ENCODE measurements around the gene KRT6B.

The KRT6B gene

DNA sequence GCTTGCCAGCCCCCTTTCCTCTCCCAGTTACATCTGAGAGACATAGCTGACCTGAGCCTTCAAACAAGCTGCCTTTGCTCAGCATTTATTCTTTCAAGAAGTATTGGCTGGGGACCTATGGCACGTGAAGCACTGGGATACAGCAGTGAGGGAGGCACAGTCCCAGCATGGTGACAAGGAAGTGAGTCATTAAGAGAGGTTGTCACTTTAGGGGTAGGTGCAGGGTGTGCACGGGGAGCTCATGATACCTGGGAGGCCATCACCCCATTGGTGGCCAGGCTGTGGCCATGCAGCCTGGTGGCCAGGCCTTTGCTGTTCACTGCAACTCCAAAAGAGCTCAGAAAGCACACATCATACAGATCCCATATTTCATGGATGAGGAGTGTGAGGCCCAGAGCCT lies 12.1 kb downstream of the KRT6B start:
- no peak overlapping the region for H3K27ac ChIP-seq (ENCODE audit: low read length)
- H3K9ac ChIP-seq (ENCODE audit: low read length) = no peak overlapping the region
- TF ChIP-seq EZH2phosphoT487 (IDR thresholded peaks at IDR 0.05; ENCODE audit: low read length) (no peak), EZH2 (optimal IDR thresholded peaks at IDR 0.05; ENCODE audit: low read depth, low read length) (no peak)
- TF ChIP-seq, protein P1, sequence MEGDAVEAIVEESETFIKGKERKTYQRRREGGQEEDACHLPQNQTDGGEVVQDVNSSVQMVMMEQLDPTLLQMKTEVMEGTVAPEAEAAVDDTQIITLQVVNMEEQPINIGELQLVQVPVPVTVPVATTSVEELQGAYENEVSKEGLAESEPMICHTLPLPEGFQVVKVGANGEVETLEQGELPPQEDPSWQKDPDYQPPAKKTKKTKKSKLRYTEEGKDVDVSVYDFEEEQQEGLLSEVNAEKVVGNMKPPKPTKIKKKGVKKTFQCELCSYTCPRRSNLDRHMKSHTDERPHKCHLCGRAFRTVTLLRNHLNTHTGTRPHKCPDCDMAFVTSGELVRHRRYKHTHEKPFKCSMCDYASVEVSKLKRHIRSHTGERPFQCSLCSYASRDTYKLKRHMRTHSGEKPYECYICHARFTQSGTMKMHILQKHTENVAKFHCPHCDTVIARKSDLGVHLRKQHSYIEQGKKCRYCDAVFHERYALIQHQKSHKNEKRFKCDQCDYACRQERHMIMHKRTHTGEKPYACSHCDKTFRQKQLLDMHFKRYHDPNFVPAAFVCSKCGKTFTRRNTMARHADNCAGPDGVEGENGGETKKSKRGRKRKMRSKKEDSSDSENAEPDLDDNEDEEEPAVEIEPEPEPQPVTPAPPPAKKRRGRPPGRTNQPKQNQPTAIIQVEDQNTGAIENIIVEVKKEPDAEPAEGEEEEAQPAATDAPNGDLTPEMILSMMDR (IDR thresholded peaks at IDR 0.05; ENCODE audit: low read length) = no peak

DNA sequence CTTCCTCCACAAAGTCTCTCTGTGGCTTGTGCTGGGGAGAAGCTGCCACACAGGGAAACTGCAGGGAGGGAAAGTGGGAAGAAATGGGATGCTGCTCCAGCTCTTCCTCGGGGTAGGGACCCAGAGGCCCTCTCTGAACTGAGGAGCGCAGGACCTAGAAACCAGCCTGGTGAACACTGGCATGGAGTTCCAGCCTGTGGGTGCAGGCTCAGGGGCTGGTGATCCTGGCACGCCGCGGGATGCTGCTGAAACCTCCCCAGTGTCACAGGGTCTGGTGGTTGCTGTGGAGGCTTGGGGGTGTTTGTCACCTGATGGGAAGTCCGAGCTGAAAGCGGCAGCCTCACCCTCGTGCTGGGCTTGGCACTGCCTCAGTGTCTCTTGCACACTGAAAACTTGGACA lies 12.5 kb downstream of the KRT6B start:
- Histone ChIP-seq H3K9me2 (replicated peaks; ENCODE audit: insufficient read depth, low read length) (no peaks in the 10 kb centered on the region), H3K4me1 (ENCODE audit: low read length) (no peaks in the 10 kb centered on the region), H3K9me3 (replicated peaks; ENCODE audit: insufficient read depth, low read length) (no peaks in the 10 kb centered on the region), H3F3A (ENCODE audit: insufficient read depth, low read length) (no peaks in the 10 kb centered on the region), H3K4me2 (ENCODE audit: low read depth, low read length) (no peak overlapping the region), H3K27ac (ENCODE audit: low read length) (no peak overlapping the region), H3K9ac (ENCODE audit: low read length) (no peak overlapping the region), H3K4me3 (ENCODE audit: low read length) (no peak overlapping the region), H3K27me3 (replicated peaks; ENCODE audit: insufficient read depth, low read length) (peaks cover 52% of the 10 kb centered on the region), H3K36me3 (replicated peaks; ENCODE audit: insufficient read depth, low read length) (no peaks in the 10 kb centered on the region), H2AFZ (ENCODE audit: low read length) (no peak overlapping the region), H3K79me2 (ENCODE audit: low read length) (no peaks in the 10 kb centered on the region), H4K20me1 (ENCODE audit: insufficient read depth, low read length) (no peaks in the 10 kb centered on the region)
- DNase-seq = no peak
- no peak for TF ChIP-seq EZH2 (optimal IDR thresholded peaks at IDR 0.05; ENCODE audit: low read depth, low read length)
- no peak for TF ChIP-seq EZH2phosphoT487 (IDR thresholded peaks at IDR 0.05; ENCODE audit: low read length)
- TF ChIP-seq, protein P1 (IDR thresholded peaks at IDR 0.05; ENCODE audit: low read length) = no peak

More for the DNA sequence above, 12.1 kb downstream of the KRT6B start:
- no peaks in the 10 kb centered on the region for H3K36me3 ChIP-seq (replicated peaks; ENCODE audit: insufficient read depth, low read length)
- no peak for DNase-seq
- no peak overlapping the region for H3K4me2 ChIP-seq (ENCODE audit: low read depth, low read length)
- no peaks in the 10 kb centered on the region for H3K4me1 ChIP-seq (ENCODE audit: low read length)
- no peak overlapping the region for H2AFZ ChIP-seq (ENCODE audit: low read length)
- H3K9me2 ChIP-seq (replicated peaks; ENCODE audit: insufficient read depth, low read length) = no peaks in the 10 kb centered on the region
- no peaks in the 10 kb centered on the region for H3F3A ChIP-seq (ENCODE audit: insufficient read depth, low read length)
- peaks cover 48% of the 10 kb centered on the region for H3K27me3 ChIP-seq (replicated peaks; ENCODE audit: insufficient read depth, low read length)
- H4K20me1 ChIP-seq (ENCODE audit: insufficient read depth, low read length) = no peaks in the 10 kb centered on the region
- no peak overlapping the region for H3K4me3 ChIP-seq (ENCODE audit: low read length)
- H3K9me3 ChIP-seq (replicated peaks; ENCODE audit: insufficient read depth, low read length) = no peaks in the 10 kb centered on the region
- H3K79me2 ChIP-seq (ENCODE audit: low read length) = no peaks in the 10 kb centered on the region

DNA sequence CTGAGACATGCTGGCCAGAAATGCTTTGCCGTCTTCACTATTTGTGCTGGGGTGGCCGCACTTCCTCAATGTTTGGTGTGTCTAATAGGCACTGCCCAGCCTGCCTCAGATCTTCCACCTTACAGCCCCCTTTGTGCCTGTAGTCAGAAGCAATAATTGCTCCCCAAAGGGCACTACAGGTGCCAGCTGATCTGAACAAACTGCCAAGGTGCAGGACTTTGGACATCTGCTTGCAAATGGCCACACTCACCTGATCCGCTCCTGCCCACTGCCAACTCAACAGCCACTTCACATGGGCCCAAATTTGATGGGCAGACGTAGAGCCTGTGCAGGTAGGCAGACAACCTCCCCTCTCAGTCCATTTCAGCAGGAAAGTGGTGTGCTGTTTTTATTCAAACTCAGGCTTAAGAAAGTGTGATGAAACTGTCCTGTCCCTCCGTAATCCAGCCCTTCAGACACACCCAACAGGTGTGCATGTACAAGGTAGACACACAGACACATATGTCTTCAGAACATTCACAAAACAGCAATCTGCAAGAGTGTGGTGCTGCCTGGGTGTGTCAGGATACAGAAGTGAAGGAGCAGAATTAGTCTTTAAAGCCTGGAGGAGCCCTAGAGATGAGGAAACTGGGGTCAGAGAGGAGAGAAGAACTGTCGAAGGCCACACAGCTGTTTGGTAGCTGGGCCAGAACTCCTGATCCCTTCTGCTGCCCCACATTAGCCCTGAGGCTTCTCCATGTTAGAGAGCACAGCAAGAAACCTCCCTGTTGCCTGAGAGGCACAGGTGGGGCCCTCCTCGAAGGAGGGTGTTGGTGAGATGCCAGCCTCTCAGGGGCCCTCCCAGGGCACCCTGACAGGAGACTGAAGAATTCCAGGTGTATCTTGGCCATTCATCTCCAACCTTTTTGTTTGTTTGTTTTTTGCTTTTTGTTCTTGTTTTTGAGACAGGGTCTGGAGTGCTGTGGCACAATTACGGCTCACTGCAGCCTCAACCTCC lies 13.3 kb downstream of the KRT6B start:
- Histone ChIP-seq H3K9me2 (replicated peaks; ENCODE audit: insufficient read depth, low read length) (no peaks in the 10 kb centered on the region), H3K4me3 (ENCODE audit: low read length) (no peak overlapping the region), H3K27ac (ENCODE audit: low read length) (no peak overlapping the region), H3K9me3 (replicated peaks; ENCODE audit: insufficient read depth, low read length) (no peaks in the 10 kb centered on the region), H3F3A (ENCODE audit: insufficient read depth, low read length) (no peaks in the 10 kb centered on the region), H2AFZ (ENCODE audit: low read length) (no peak overlapping the region), H3K9ac (ENCODE audit: low read length) (no peak overlapping the region), H4K20me1 (ENCODE audit: insufficient read depth, low read length) (no peaks in the 10 kb centered on the region), H3K79me2 (ENCODE audit: low read length) (no peaks in the 10 kb centered on the region), H3K4me1 (ENCODE audit: low read length) (no peaks in the 10 kb centered on the region), H3K27me3 (replicated peaks; ENCODE audit: insufficient read depth, low read length) (peaks cover 60% of the 10 kb centered on the region), H3K36me3 (replicated peaks; ENCODE audit: insufficient read depth, low read length) (no peaks in the 10 kb centered on the region), H3K4me2 (ENCODE audit: low read depth, low read length) (no peak overlapping the region)
- no peak for DNase-seq
- TF ChIP-seq EZH2 (optimal IDR thresholded peaks at IDR 0.05; ENCODE audit: low read depth, low read length) (no peak), EZH2phosphoT487 (IDR thresholded peaks at IDR 0.05; ENCODE audit: low read length) (no peak)
- TF ChIP-seq, protein P1 (IDR thresholded peaks at IDR 0.05; ENCODE audit: low read length) = no peak

All from MM.1S (cell line).